Smooth muscle cell (in vitro differentiated cells): ENCODE results near the gene ZSCAN20. TPM values are rescaled to one million over a fixed set of nuclear protein-coding genes. Genes with fewer than 3 reads are reported as not detected.

ENCODE experiments used
- DNase-seq: peaks from one replicate; lab custom pipeline; 2025; ENCODE audit not compliant: unreplicated experiment; lab: John Stamatoyannopoulos, UW
- H2AFZ ChIP-seq: fragments of 200-600 bp; sonication (generic); 2 replicates; pipeline ENCODE4 v1.6.0; 2016; ENCODE audit warnings: antibody characterized with exemption, low read depth, mild to moderate bottlenecking
- H3F3A ChIP-seq: fragments of 200-600 bp; sonication (generic); 2 replicates; pipeline ENCODE4 v1.6.0; 2017; ENCODE audit warnings: antibody characterized with exemption, low read depth
- H3K27ac ChIP-seq: fragments of 200-600 bp; sonication (generic); 2 replicates; pipeline ENCODE4 v1.5.1; 2016; ENCODE audit warnings: low read depth, mild to moderate bottlenecking
- H3K27me3 ChIP-seq: fragments of 200-600 bp; sonication (generic); 2 replicates; pipeline ENCODE4 v1.6.1; 2016; ENCODE audit warnings: low read depth, mild to moderate bottlenecking
- H3K36me3 ChIP-seq: fragments of 200-600 bp; sonication (generic); 2 replicates; pipeline ENCODE4 v1.5.1; 2016; ENCODE audit warnings: low read depth
- H3K4me1 ChIP-seq: fragments of 200-600 bp; sonication (generic); 2 replicates; pipeline ENCODE4 v1.5.1; 2016; ENCODE audit warnings: low read depth
- H3K4me2 ChIP-seq: fragments of 200-600 bp; sonication (generic); 2 replicates; pipeline ENCODE4 v1.6.0; 2016; ENCODE audit warnings: mild to moderate bottlenecking
- H3K4me3 ChIP-seq: fragments of 200-600 bp; sonication (generic); 2 replicates; pipeline ENCODE4 v1.5.1; 2016; ENCODE audit warnings: mild to moderate bottlenecking
- H3K79me2 ChIP-seq: fragments of 200-600 bp; sonication (generic); 2 replicates; pipeline ENCODE4 v1.6.0; 2016; ENCODE audit warnings: low read depth, mild to moderate bottlenecking
- H3K9ac ChIP-seq: fragments of 200-600 bp; sonication (generic); 2 replicates; pipeline ENCODE4 v1.6.0; 2016; ENCODE audit warnings: low read depth
- H3K9me3 ChIP-seq: fragments of 200-600 bp; sonication (generic); replicated peaks from 2 replicates; pipeline ENCODE4 v1.5.1; 2016; ENCODE audit warnings: low read depth
- H4K20me1 ChIP-seq: fragments of 200-600 bp; sonication (generic); 2 replicates; pipeline ENCODE4 v1.6.0; 2016; ENCODE audit warnings: low read depth
- WGBS: methylation state at CpG from one replicate; pipeline ENCODE4 v1.1.7; 2016; ENCODE audit warnings: low lambda C conversion rate; 5-methylcytosine and 5-hydroxymethylcytosine counted together
- polyA plus RNA-seq: library from polyadenylated mRNA; unstranded; fragments of >200 nt; fragmentation: Nextera tagmentation; extraction: Ambion mirVana; gene quantifications from 2 replicates; pipeline ENCODE4 v1.2.1, GENCODE V29; 2016
- total RNA-seq: library from RNA; depleted of rRNA; stranded (reverse); fragments of >200 nt; gene quantifications from 2 replicates; pipeline ENCODE4 v1.2.3, GENCODE V29; 2014
- TF ChIP-seq, protein P1 (sequence below): fragments of 200-600 bp; sonication (generic); IDR thresholded peaks from 2 replicates; pipeline ENCODE4 v1.5.1; 2017; ENCODE audit warnings: borderline replicate concordance, mild to moderate bottlenecking, antibody characterized with exemption; ENCODE audit not compliant: insufficient read depth, poor library complexity, severe bottlenecking

ZSCAN20 gene
- total and polyA plus RNA-seq, 2 experiments from 2014 or later, result 2.3 to 3.8 TPM

DNA sequence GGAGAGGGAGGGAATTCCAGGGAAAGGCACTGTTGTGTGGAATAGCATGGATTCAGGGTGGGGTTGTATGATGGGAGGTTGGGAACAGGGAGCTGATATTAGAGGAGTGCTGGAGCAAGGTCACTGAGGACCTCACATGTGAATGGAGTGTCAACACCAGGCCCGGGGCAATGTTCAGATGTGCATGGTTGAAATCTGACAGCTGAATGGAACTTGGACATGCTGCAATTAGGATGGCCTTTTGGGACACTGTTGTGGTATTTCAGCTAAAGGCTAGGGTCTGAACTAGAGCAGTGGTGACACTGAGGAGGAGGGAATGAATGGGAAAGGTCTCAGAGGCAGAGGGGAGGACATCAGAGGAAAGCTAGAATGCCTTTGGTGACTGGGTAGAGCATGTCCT lies 25.0 kb downstream of the ZSCAN20 start:
- Histone ChIP-seq H3K4me3 (no peak overlapping the region), H3F3A (no peaks in the 10 kb centered on the region), H3K27me3 (no peaks in the 10 kb centered on the region), H3K27ac (no peak overlapping the region), H4K20me1 (no peaks in the 10 kb centered on the region), H3K36me3 (peaks cover 31% of the 10 kb centered on the region), H2AFZ (no peak overlapping the region), H3K9me3 (peaks cover 31% of the 10 kb centered on the region), H3K4me2 (no peak overlapping the region), H3K79me2 (no peaks in the 10 kb centered on the region), H3K9ac (no peak overlapping the region), H3K4me1 (no peaks in the 10 kb centered on the region)
- WGBS, result 100% methylated on average over 1 of the region's 1 CpG
- DNase-seq, result no peak
- TF ChIP-seq, protein P1, sequence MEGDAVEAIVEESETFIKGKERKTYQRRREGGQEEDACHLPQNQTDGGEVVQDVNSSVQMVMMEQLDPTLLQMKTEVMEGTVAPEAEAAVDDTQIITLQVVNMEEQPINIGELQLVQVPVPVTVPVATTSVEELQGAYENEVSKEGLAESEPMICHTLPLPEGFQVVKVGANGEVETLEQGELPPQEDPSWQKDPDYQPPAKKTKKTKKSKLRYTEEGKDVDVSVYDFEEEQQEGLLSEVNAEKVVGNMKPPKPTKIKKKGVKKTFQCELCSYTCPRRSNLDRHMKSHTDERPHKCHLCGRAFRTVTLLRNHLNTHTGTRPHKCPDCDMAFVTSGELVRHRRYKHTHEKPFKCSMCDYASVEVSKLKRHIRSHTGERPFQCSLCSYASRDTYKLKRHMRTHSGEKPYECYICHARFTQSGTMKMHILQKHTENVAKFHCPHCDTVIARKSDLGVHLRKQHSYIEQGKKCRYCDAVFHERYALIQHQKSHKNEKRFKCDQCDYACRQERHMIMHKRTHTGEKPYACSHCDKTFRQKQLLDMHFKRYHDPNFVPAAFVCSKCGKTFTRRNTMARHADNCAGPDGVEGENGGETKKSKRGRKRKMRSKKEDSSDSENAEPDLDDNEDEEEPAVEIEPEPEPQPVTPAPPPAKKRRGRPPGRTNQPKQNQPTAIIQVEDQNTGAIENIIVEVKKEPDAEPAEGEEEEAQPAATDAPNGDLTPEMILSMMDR, result no peak

GRCh38 chr1:33500547-33500946 lies 28.1 kb downstream of the ZSCAN20 start:
- Histone ChIP-seq H3K4me3 (no peak overlapping the region), H2AFZ (no peak overlapping the region), H3K4me1 (no peaks in the 10 kb centered on the region), H3K9me3 (peaks cover 9% of the 10 kb centered on the region), H3K9ac (no peak overlapping the region), H3K36me3 (peaks cover 3% of the 10 kb centered on the region), H3K4me2 (no peak overlapping the region), H3K27ac (no peak overlapping the region), H3K79me2 (no peaks in the 10 kb centered on the region), H3F3A (no peaks in the 10 kb centered on the region), H4K20me1 (no peaks in the 10 kb centered on the region), H3K27me3 (no peaks in the 10 kb centered on the region)
- WGBS, result 54% methylated on average over 4 of the region's 4 CpGs
- DNase-seq, result no peak
- TF ChIP-seq, protein P1, result peak; percentile 20

- Histone ChIP-seq H3F3A (no peaks in the 10 kb centered on the region), H3K4me2 (no peak overlapping the region), H3K27ac (no peak overlapping the region), H3K4me1 (no peaks in the 10 kb centered on the region), H4K20me1 (no peaks in the 10 kb centered on the region), H2AFZ (no peak overlapping the region), H3K4me3 (no peak overlapping the region), H3K9me3 (peaks cover 4% of the 10 kb centered on the region), H3K27me3 (no peaks in the 10 kb centered on the region), H3K9ac (no peak overlapping the region), H3K79me2 (no peaks in the 10 kb centered on the region), H3K36me3 (no peaks in the 10 kb centered on the region)
- no peak for DNase-seq
- TF ChIP-seq, protein P1, result no peak
- WGBS, result 98% methylated on average over 2 of the region's 2 CpGs
Measured at GRCh38 chr1:33501309-33501708, 28.9 kb downstream of the ZSCAN20 start.

DNA sequence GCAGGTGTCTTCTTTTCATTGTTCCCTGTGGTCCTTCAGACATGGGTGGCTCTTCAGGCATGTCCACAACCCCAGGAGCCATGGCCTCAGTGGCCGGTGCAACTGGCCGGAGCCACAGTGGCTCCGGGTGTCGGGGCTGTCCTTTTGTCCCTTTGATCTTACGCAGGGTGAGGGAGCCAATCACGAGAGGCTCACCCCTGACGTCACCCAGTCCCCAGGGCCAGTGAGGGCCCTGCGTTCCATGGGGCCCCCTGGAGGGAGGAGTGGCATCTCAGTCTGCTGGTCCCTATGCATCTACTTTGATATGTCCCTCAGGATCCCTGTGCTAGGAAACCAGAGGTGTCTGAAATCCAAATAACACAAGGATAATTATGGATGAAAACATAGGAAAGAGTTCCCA lies 29.3 kb downstream of the ZSCAN20 start:
- 95% methylated on average over 8 of the region's 8 CpGs for WGBS
- no peaks in the 10 kb centered on the region for H3K4me1 ChIP-seq
- no peaks in the 10 kb centered on the region for H3K27me3 ChIP-seq
- H3K79me2 ChIP-seq, result no peaks in the 10 kb centered on the region
- H3K27ac ChIP-seq, result no peak overlapping the region
- H3K9ac ChIP-seq, result no peak overlapping the region
- no peaks in the 10 kb centered on the region for H3K36me3 ChIP-seq
- H3K9me3 ChIP-seq, result peaks cover 1% of the 10 kb centered on the region
- no peak overlapping the region for H3K4me2 ChIP-seq
- no peaks in the 10 kb centered on the region for H3F3A ChIP-seq
- H4K20me1 ChIP-seq, result no peaks in the 10 kb centered on the region
- no peak for DNase-seq
- no peak overlapping the region for H2AFZ ChIP-seq
- TF ChIP-seq, protein P1, result no peak
- H3K4me3 ChIP-seq, result no peak overlapping the region
